ENCODE data around the gene ST6GAL1. TPM values are rescaled to one million over a fixed set of nuclear protein-coding genes. Genes with fewer than 3 reads are reported as not detected.

ST6GAL1 gene
- total RNA-seq, 1 donor from 2014 or later: 147 TPM

DNA sequence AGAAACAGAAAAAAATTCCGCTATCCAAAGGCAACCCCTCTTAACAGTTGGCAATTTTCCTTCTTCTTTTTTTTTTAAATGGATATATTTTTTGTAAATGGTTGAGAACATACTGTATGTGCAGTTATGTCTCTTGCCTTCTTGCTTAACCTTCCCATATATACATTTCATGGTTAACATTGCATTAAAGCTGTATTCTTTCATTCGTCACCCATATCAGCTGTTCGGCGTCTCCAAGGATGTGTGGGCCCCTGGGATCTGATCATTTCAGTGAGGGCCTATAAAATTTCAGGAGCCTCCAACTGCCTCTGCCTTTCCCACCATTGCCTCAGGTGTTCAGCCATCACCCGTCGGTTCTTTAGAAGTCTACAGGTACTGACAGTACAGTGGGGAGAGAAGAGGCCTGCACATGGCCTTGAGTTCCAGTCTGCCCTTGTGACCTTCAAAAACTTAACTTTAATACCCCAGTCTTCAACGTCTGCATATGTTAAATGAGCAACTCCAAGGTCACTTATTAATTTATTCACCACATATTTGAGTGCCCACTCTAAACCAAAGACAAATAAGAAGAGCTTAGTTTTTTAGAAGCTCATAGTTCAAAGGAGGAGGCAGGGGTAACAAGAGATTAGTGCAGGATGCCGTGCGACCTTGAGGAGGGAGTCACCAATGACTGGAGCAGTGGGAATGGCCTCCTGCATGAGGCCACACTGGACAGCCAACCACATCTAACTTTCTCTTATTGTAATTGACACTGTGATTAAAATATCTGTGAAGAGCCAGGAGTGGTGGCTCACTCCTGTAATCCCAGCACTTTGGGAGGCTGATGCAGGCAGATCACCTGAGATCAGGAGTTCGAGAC lies 6.9 kb downstream of the ST6GAL1 start:
- peaks cover 67% of the 10 kb centered on the region for H3K4me1 Mint-ChIP-seq (ENCODE audit: low read depth)
- peaks cover 6% of the 10 kb centered on the region for H3K9me3 Mint-ChIP-seq
- H3K27me3 Mint-ChIP-seq (ENCODE audit: insufficient read depth): no peaks in the 10 kb centered on the region
- no peak for DNase-seq (ENCODE audit: low spot score)
- H3K36me3 Mint-ChIP-seq (ENCODE audit: low read depth): peaks cover 48% of the 10 kb centered on the region
- H3K27ac Mint-ChIP-seq: no peak overlapping the region
- no peak overlapping the region for H3K4me3 Mint-ChIP-seq
- intact Hi-C loops (cut with micrococcal nuclease): no loop called here

DNA sequence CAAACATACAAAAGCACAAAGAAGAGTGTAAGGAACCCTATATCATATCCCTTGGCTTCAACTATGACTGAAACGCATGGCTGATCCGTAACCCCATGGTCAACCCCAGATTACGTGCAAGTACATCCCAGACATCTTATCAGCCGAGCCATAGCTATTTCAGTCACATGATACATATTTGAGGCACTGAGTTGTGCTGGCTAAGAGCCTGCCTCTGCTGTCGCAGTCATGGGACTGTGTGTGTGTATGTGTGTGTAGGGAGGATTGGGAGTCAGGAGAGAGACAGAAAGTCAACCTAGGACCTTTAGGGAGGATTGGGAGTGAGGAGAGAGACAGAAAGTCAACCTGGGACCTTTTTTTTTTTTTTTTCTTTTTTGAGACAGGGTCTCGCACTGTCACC lies 8.4 kb downstream of the ST6GAL1 start:
- peaks cover 49% of the 10 kb centered on the region for H3K36me3 Mint-ChIP-seq (ENCODE audit: low read depth)
- no peaks in the 10 kb centered on the region for H3K27me3 Mint-ChIP-seq (ENCODE audit: insufficient read depth)
- H3K4me1 Mint-ChIP-seq (ENCODE audit: low read depth): peaks cover 52% of the 10 kb centered on the region
- peaks cover 6% of the 10 kb centered on the region for H3K9me3 Mint-ChIP-seq
- intact Hi-C loops (cut with micrococcal nuclease): no loop called here
- H3K4me3 Mint-ChIP-seq: no peak overlapping the region
- DNase-seq (ENCODE audit: low spot score): no peak
- H3K27ac Mint-ChIP-seq: no peak overlapping the region

DNA sequence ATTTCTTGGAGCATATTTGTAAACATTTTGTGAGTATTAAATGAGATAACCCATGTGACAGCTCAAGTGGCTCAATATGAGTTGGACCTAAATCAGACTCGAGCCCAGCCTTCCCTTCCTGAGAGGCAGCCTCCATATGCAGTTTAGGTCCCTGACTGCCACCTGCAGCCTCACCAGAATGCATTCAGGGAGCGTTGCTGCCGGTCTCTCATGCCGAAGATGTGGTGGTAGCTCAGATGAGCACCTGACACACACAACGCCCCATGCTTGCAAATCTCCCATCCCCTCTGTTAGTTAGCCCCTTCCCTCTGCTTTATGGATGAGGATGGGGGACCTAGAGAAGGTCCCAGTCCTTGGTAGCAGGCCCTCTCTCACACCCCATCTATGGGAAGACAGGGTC lies 9.2 kb downstream of the ST6GAL1 start:
- Mint-ChIP-seq H3K4me1 (ENCODE audit: low read depth) (peaks cover 53% of the 10 kb centered on the region), H3K36me3 (ENCODE audit: low read depth) (peaks cover 50% of the 10 kb centered on the region), H3K27ac (peak overlapping the region; percentile 75), H3K27me3 (ENCODE audit: insufficient read depth) (no peaks in the 10 kb centered on the region), H3K4me3 (no peak overlapping the region), H3K9me3 (peaks cover 6% of the 10 kb centered on the region)
- intact Hi-C loops (cut with micrococcal nuclease): no loop called here
- DNase-seq (ENCODE audit: low spot score): no peak

DNA sequence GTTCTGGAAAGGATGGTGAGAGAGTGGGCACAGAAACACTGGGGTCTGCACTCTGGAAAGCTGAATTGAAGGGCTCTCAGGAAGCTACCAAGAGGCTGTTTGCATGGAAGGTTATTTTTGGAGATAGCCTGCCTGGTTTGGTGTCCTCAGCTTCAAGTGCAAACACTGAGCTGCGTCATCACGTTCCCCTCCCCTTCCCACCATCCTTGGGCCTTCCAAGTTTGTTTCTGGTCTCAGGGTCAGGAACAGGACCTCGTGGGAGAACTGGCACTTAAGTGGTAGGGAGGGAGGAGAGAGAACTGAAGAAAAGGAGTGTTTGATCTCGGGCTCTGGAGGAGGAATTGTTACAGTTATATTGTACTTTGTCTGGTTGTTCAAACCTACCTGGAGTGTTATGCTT lies 10.6 kb downstream of the ST6GAL1 start:
- Mint-ChIP-seq H3K4me3 (no peak overlapping the region), H3K36me3 (ENCODE audit: low read depth) (peaks cover 47% of the 10 kb centered on the region), H3K27ac (peak overlapping the region; percentile 57), H3K4me1 (ENCODE audit: low read depth) (peaks cover 45% of the 10 kb centered on the region), H3K27me3 (ENCODE audit: insufficient read depth) (no peaks in the 10 kb centered on the region), H3K9me3 (no peaks in the 10 kb centered on the region)
- intact Hi-C loops (cut with micrococcal nuclease): no loop called here
- DNase-seq (ENCODE audit: low spot score): no peak

DNA sequence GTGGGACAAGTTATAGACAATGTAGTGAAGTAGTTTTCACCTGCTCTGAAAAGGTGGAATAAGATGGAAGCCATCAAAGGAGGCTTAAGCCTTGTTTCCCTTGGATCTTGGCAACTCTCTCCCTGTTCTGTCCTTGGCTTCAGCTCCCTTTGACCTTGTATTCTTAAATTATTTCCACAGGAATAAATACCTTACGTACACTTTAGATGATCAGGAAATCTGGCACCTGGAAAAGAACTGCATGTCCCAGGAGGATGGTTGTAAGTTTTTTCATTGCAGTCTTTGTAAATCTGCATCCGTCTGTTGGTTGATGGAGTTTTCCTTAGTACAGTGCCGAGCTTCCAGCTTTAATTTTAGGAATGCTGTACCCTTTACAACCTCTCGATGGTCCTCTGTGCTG lies 11.8 kb downstream of the ST6GAL1 start:
- Mint-ChIP-seq H3K27me3 (ENCODE audit: insufficient read depth) (no peaks in the 10 kb centered on the region), H3K4me3 (no peak overlapping the region), H3K27ac (no peak overlapping the region), H3K36me3 (ENCODE audit: low read depth) (peaks cover 54% of the 10 kb centered on the region), H3K4me1 (ENCODE audit: low read depth) (peaks cover 49% of the 10 kb centered on the region), H3K9me3 (no peaks in the 10 kb centered on the region)
- intact Hi-C loops (cut with micrococcal nuclease): no loop called here
- no peak for DNase-seq (ENCODE audit: low spot score)

DNA sequence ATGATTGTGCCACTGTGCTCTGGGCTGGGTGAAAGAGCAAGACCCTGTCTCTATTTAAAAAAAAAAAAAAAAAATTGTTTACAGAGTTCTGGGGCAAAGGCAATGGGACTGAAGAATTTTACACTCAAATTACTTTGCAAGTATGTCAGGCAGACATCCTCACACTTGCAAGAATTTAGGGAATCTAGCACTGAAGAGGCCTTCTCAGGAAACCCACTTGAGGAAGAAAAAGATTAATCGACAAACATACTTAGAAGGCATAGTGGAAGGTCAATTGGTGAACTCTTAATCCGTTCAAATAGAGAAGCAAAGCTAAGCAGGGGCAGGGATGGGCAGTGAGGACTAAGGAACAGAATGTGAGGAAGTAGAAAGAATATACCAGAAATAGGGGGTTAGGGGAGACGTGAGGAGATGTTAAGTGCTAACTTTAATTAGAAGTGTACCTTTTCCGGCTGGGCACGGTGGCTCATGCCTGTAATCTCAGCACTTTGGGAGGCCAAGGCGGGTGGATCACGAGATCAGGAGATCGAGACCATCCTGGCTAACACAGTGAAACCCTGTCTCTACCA lies 15.0 kb downstream of the ST6GAL1 start:
- Mint-ChIP-seq H3K9me3 (no peaks in the 10 kb centered on the region), H3K27me3 (ENCODE audit: insufficient read depth) (no peaks in the 10 kb centered on the region), H3K36me3 (ENCODE audit: low read depth) (peaks cover 62% of the 10 kb centered on the region)

DNA sequence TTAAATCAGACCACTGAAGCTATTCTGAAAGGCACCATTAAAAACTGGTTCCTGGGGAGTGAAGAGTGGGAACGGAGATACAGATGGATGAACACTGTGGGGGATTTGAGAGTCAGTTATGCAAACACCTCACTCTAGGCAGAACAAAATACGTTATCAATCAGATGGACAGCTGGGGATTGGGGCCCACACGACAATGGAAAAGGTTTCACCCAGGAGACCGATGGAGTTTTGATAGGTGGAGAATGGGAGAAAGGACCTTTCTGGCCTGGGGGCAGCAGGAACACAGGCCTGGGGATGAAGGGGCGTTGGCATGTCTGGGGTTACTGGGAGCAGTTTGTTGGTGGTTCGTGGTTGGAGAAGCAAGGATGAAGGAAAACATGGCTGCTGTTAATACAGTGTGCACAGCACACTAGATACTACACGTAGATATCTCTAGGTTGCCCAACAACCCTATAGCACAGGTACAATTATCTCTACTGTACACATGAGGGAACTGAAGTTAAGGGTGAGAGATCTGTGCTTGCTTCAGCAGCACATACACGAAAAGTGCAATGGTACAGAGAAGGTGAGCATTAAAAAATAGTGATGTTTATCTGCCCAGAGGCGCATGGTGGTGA lies 16.5 kb downstream of the ST6GAL1 start:
- intact Hi-C loops (cut with micrococcal nuclease): no loop called here
- peaks cover 66% of the 10 kb centered on the region for H3K36me3 Mint-ChIP-seq (ENCODE audit: low read depth)
- H3K4me1 Mint-ChIP-seq (ENCODE audit: low read depth): peaks cover 56% of the 10 kb centered on the region
- no peaks in the 10 kb centered on the region for H3K27me3 Mint-ChIP-seq (ENCODE audit: insufficient read depth)
- no peak for DNase-seq (ENCODE audit: low spot score)
- peaks cover 6% of the 10 kb centered on the region for H3K9me3 Mint-ChIP-seq
- no peak overlapping the region for H3K4me3 Mint-ChIP-seq
- H3K27ac Mint-ChIP-seq: peak overlapping the region; percentile 4

More for the DNA sequence above, 15.0 kb downstream of the ST6GAL1 start:
- intact Hi-C loops (cut with micrococcal nuclease): no loop called here
- DNase-seq (ENCODE audit: low spot score): no peak
- Mint-ChIP-seq H3K4me3 (no peak overlapping the region), H3K27ac (no peak overlapping the region), H3K4me1 (ENCODE audit: low read depth) (peaks cover 56% of the 10 kb centered on the region)

DNA sequence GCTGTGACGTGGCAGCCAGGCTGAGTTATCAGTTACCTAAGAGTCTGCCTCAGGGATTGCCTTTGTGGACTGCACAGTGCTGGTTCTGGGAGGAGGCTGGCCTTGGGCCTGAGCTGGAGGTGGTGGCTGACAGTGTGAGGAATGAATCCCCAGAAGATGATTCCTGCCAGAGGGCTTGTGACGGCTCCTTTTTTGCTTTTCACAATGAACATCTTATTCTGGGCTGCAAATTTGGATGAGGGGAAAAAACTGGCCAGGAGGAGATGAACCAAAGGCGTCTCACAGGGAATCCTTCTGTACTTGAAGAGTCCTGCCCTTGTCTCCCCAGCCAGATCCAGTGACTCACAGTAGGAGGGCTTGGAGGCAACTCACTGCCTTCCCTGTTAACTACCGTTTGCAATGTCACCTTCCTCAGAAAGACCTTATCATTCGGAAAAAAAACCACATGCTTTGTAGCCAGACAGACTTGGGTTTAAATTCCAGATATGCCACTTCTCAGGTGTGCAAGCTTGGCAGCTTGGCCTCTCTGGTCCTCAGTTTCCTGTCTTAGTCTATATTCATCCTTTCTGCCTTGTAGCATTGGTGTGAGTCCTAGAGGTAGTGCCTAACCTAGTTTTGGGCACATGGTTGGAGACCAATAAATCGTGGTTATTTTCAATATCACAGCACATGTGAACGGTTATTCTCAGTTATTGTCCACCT lies 19.1 kb downstream of the ST6GAL1 start:
- H3K4me3 Mint-ChIP-seq: no peak overlapping the region
- DNase-seq (ENCODE audit: low spot score): no peak
- intact Hi-C loops (cut with micrococcal nuclease): no loop called here
- peak overlapping the region; percentile 26 for H3K27ac Mint-ChIP-seq
- peaks cover 16% of the 10 kb centered on the region for H3K9me3 Mint-ChIP-seq
- no peaks in the 10 kb centered on the region for H3K27me3 Mint-ChIP-seq (ENCODE audit: insufficient read depth)
- peaks cover 76% of the 10 kb centered on the region for H3K4me1 Mint-ChIP-seq (ENCODE audit: low read depth)
- H3K36me3 Mint-ChIP-seq (ENCODE audit: low read depth): peaks cover 72% of the 10 kb centered on the region

DNA sequence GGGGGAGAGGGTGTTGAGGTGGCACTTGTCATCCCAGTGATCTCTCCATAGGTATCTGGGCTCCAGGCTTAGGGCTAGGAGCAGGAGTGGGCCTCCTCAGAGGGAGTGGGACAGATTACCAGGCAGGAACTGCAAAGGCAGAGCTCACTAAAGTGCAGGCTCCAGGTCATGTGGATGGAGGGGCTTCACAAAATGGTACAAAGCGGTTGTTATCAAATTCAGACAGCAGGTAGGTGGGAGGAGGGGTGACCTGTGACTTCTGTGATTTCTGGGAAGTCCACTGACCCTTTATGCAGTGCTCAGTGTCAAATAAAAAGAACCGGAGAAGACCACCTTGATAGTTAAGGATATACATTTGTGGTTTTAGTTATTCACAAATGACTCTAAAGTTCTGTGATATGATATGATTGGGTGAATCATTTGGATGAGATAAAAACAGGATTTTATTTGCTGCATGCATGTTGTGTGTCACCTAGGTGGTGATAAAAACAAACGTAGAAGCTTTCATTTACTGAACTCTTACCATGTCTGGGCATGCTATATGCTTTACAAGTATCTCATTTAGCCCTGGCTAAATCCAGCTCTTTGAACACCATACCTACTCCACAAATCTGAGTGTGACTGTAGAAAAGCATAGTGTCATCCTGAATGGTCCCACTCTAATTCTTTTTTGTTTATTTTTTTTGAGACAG lies 20.2 kb downstream of the ST6GAL1 start:
- DNase-seq (ENCODE audit: low spot score): no peak
- no peak overlapping the region for H3K4me3 Mint-ChIP-seq
- H3K27me3 Mint-ChIP-seq (ENCODE audit: insufficient read depth): no peaks in the 10 kb centered on the region
- H3K9me3 Mint-ChIP-seq: peaks cover 16% of the 10 kb centered on the region
- intact Hi-C loops (cut with micrococcal nuclease): loop anchor here (5.0 kb wide), 3 partner anchors 37 to 92 kb away; no protein-coding TSS in a partner anchor
- peaks cover 84% of the 10 kb centered on the region for H3K4me1 Mint-ChIP-seq (ENCODE audit: low read depth)
- peaks cover 72% of the 10 kb centered on the region for H3K36me3 Mint-ChIP-seq (ENCODE audit: low read depth)
- H3K27ac Mint-ChIP-seq: no peak overlapping the region

DNA sequence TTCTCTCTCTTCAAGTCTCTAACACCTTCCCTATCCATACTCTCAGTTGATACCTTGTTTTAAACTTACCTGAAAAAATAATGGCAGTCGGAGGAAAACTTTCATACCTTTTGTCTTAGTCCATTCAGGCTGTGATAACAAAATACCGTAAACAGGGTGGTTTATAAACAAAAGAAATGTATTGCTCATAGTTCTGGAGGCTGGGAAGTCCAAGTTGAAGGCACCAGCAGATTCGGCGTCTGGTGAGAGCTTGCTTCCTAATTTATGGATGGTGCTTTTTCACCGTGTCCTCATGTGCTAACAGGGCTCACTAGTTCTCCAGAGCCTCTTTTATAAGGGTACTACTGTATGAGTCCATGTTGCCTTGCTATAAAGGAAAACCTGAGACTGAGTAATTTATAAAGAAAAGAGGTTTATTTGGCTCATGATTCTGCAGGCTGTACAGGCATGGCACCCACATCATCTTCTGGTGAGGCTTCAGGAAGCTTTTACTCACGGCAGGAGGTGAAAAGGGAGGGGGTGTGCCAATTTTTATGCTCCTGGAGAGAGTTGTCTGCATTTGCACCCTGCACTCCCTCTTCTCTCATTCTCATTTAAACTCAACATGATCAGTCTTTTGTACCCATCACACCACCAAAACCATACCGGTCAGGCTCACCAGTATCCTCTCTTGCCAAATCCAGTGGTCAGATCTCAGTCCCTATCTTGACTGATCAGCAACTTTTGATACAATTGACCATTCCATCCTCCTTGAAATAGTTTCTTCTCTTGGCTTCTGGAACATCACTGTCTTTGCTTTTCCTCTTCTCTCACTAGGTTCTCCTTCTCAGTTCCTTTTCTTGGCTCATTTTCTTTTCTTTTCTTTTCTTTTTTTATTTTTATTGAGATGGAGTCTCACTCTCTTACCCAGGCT lies 21.6 kb downstream of the ST6GAL1 start:
- H3K36me3 Mint-ChIP-seq (ENCODE audit: low read depth): peaks cover 78% of the 10 kb centered on the region
- no peaks in the 10 kb centered on the region for H3K27me3 Mint-ChIP-seq (ENCODE audit: insufficient read depth)
- DNase-seq (ENCODE audit: low spot score): no peak
- H3K27ac Mint-ChIP-seq: peak overlapping the region; percentile 89
- H3K9me3 Mint-ChIP-seq: peaks cover 16% of the 10 kb centered on the region
- H3K4me3 Mint-ChIP-seq: peak overlapping the region; percentile 59
- intact Hi-C loops (cut with micrococcal nuclease): loop anchor here (2.0 to 5.0 kb wide), 4 partner anchors 35 to 90 kb away; no protein-coding TSS in a partner anchor
- peaks cover 91% of the 10 kb centered on the region for H3K4me1 Mint-ChIP-seq (ENCODE audit: low read depth)

DNA sequence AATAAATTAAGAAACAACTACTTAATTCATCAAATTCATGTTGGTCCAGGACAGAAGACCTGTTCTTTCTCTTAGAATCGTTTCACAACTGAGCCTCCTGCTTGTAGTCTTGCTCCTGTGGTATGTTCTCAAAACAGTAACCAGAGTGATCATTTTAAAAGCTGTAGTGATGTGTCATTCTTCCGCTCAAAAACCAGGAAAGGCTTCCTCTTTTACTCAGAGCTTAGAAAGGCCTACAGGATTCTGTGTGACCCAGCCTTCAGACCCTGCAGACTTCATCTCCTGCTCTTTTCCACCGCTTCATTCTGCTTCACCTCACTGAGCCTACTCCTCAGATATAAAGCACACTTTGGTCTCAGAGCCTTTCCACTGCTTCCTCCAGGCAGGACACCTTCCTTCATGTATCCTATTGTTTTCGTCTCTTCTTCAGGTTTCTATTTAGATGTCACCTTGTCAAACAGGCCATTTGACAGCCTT lies 22.7 kb downstream of the ST6GAL1 start:
- intact Hi-C loops (cut with micrococcal nuclease): loop anchor here (1.0 to 5.0 kb wide), 6 partner anchors 22 to 89 kb away; no protein-coding TSS in a partner anchor
- Mint-ChIP-seq H3K27me3 (ENCODE audit: insufficient read depth) (no peaks in the 10 kb centered on the region), H3K27ac (peak overlapping the region; percentile 89), H3K4me1 (ENCODE audit: low read depth) (peaks cover 83% of the 10 kb centered on the region), H3K4me3 (peak overlapping the region; percentile 59), H3K36me3 (ENCODE audit: low read depth) (peaks cover 71% of the 10 kb centered on the region), H3K9me3 (peaks cover 16% of the 10 kb centered on the region)
- DNase-seq (ENCODE audit: low spot score): peak; percentile 16
